Measurements from ENCODE around the gene ZC3H14. TPM values are rescaled to one million over a fixed set of nuclear protein-coding genes. Genes with fewer than 3 reads are reported as not detected.

ZC3H14 gene
- total and polyA plus RNA-seq, 12 donors, result 26.5 to 91.6 (median 53.3) TPM

- no peaks in the 10 kb centered on the region for H3K27me3 ChIP-seq
- DNase-seq, result no peak
- intact Hi-C loops (cut with DNase I), result no loop called here
- peak overlapping the region in 3 of 4 donors; percentile 27 to 87 (median 74) for H3K4me3 ChIP-seq
- 26 to 27% (median 27%) methylated on average over 5 of the region's 5 CpGs for WGBS, 4 donors
- no peaks in the 10 kb centered on the region for H3K9me3 ChIP-seq (replicated peaks in 1 of 3)
- H3K36me3 ChIP-seq (replicated peaks in 1 of 2), result peaks cover 0 to 8% of the 10 kb centered on the region in 2 donors
- peaks cover 11 to 34% of the 10 kb centered on the region in 2 donors for H3K4me1 ChIP-seq (replicated peaks in 1 of 2)
- peak overlapping the region in 2 of 5 donors; percentile 93 for H3K27ac ChIP-seq
- TF ChIP-seq, protein P1, sequence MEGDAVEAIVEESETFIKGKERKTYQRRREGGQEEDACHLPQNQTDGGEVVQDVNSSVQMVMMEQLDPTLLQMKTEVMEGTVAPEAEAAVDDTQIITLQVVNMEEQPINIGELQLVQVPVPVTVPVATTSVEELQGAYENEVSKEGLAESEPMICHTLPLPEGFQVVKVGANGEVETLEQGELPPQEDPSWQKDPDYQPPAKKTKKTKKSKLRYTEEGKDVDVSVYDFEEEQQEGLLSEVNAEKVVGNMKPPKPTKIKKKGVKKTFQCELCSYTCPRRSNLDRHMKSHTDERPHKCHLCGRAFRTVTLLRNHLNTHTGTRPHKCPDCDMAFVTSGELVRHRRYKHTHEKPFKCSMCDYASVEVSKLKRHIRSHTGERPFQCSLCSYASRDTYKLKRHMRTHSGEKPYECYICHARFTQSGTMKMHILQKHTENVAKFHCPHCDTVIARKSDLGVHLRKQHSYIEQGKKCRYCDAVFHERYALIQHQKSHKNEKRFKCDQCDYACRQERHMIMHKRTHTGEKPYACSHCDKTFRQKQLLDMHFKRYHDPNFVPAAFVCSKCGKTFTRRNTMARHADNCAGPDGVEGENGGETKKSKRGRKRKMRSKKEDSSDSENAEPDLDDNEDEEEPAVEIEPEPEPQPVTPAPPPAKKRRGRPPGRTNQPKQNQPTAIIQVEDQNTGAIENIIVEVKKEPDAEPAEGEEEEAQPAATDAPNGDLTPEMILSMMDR (IDR thresholded peaks at IDR 0.05), result no peak
- TF ChIP-seq POLR2A (IDR thresholded peaks at IDR 0.05), result no peak
Observed at GRCh38 chr14:88562532-88562830, 356 bp upstream of the ZC3H14 start.

- H3K4me3 ChIP-seq, result peak overlapping the region in 3 of 4 donors; percentile 42 to 87 (median 74)
- no peaks in the 10 kb centered on the region for H3K9me3 ChIP-seq (replicated peaks in 1 of 3)
- intact Hi-C loops (cut with DNase I), result no loop called here
- TF ChIP-seq, protein P1 (IDR thresholded peaks at IDR 0.05), result no peak
- TF ChIP-seq POLR2A (IDR thresholded peaks at IDR 0.05), result no peak
- peaks cover 0 to 22% of the 10 kb centered on the region in 2 donors for H3K36me3 ChIP-seq (replicated peaks in 1 of 2)
- DNase-seq, result no peak
- H3K4me1 ChIP-seq (replicated peaks in 1 of 2), result peaks cover 11 to 34% of the 10 kb centered on the region in 2 donors
- H3K27ac ChIP-seq, result peak overlapping the region in 3 of 5 donors; percentile 91 to 93 (median 91)
- H3K27me3 ChIP-seq, result no peaks in the 10 kb centered on the region
- WGBS, 4 donors, result 31 to 34% (median 33%) methylated on average over 7 of the region's 7 CpGs
Observed at GRCh38 chr14:88563845-88564244, 1.0 kb downstream of the ZC3H14 start.

DNA sequence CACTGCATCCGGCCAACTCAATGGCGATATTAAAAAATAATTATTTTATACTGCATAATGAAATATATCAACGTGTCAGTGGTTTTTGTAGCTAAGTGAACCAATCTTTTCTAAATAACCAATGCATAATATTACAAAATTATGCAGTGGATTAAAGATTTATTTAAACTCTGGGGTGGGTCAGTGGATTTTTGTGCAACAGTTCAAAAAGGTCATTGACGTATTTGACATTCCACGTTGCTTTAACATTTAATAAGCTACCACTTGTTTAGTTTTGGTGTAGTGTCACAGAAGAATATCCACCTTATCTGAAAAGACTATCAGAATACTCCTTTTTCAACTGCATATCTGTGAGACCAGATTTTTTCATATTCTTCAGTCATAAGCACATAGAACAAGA is 2.6 kb downstream of the ZC3H14 start:
- DNase-seq, result no peak
- H3K36me3 ChIP-seq (replicated peaks in 1 of 2), result peaks cover 0 to 38% of the 10 kb centered on the region in 2 donors
- WGBS, 4 donors, result 89 to 95% (median 91%) methylated on average over 5 of the region's 5 CpGs
- peaks cover 11 to 34% of the 10 kb centered on the region in 2 donors for H3K4me1 ChIP-seq (replicated peaks in 1 of 2)
- no peak overlapping the region for H3K27ac ChIP-seq
- intact Hi-C loops (cut with DNase I), result no loop called here
- no peaks in the 10 kb centered on the region for H3K27me3 ChIP-seq
- no peaks in the 10 kb centered on the region for H3K9me3 ChIP-seq (replicated peaks in 1 of 3)
- no peak overlapping the region for H3K4me3 ChIP-seq
- TF ChIP-seq, protein P1 (IDR thresholded peaks at IDR 0.05), result no peak
- no peak for TF ChIP-seq POLR2A (IDR thresholded peaks at IDR 0.05)

- 74 to 85% (median 81%) methylated on average over 3 of the region's 3 CpGs for WGBS, 4 donors
- Histone ChIP-seq H3K9me3 (replicated peaks in 1 of 3) (no peaks in the 10 kb centered on the region), H3K4me1 (replicated peaks in 1 of 2) (peaks cover 11 to 30% of the 10 kb centered on the region in 2 donors), H3K27me3 (no peaks in the 10 kb centered on the region), H3K27ac (no peak overlapping the region), H3K36me3 (replicated peaks in 1 of 2) (peaks cover 0 to 65% of the 10 kb centered on the region in 2 donors), H3K4me3 (no peak overlapping the region)
- intact Hi-C loops (cut with DNase I), result no loop called here
- DNase-seq, result no peak
- TF ChIP-seq, protein P1 (IDR thresholded peaks at IDR 0.05), result no peak
- no peak for TF ChIP-seq POLR2A (IDR thresholded peaks at IDR 0.05)
Observed at GRCh38 chr14:88568196-88568595, 5.4 kb downstream of the ZC3H14 start.

Data from adrenal gland (tissue), 12 donors.